Upper lobe of left lung (tissue), 4 donors: ENCODE measurements around the gene ACAP2.
"Not testable (repeated sequence)": the region's sequence is repeated elsewhere in the genome, so short reads cannot be mapped to it uniquely, and the experiment has no call there.

Source experiments
- EP300 ChIP-seq, 4 donors: sonication (generic); formaldehyde crosslinking; IDR thresholded peaks; one replicate each; pipeline ENCODE4 v1.5.1; 2017; ENCODE audit warnings: antibody characterized with exemption in 4 of 4, control low read depth in 2 of 4
- POLR2A ChIP-seq, 4 donors: fragments of 450-650 bp; IDR thresholded peaks; one replicate each; pipeline ENCODE4 v1.5.1; 2016 to 2017; ENCODE audit warnings: antibody characterized with exemption in 4 of 4, mild to moderate bottlenecking in 2 of 4
- POLR2AphosphoS5 ChIP-seq, 2 donors: sonication (generic); formaldehyde crosslinking; IDR thresholded peaks; one replicate each; pipeline ENCODE4 v1.5.1; 2017; ENCODE audit warnings: antibody characterized with exemption in 2 of 2
- TF ChIP-seq, protein P1 (sequence below), 6 experiments: fragments of 450-650 bp in 4 of 6; fragments of 200-600 bp in 2 of 6; sonication (generic) in 2 of 6; IDR thresholded peaks; one replicate each; pipeline ENCODE4 v1.5.1; 2016 to 2019; ENCODE audit warnings: antibody characterized with exemption in 6 of 6

DNA sequence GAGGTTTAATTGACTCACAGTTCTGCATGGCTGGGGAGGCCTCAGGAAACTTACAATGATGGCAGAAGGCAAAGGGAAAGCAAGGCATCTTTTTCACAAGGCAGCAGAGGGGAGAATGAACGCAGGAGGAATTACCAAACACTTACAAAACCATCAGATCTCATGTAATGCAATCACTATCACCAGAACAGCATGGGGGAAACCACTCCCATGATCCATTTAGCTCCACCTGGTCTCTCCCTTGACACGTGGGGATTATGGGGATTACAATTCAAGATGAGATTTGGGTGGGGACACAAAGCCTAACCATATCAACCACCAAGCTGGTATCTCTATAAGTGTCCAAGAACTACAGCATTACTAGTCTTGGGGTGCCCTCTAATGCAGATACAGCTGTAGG lies 85.0 kb downstream of the ACAP2 start:
- TF ChIP-seq, protein P1, sequence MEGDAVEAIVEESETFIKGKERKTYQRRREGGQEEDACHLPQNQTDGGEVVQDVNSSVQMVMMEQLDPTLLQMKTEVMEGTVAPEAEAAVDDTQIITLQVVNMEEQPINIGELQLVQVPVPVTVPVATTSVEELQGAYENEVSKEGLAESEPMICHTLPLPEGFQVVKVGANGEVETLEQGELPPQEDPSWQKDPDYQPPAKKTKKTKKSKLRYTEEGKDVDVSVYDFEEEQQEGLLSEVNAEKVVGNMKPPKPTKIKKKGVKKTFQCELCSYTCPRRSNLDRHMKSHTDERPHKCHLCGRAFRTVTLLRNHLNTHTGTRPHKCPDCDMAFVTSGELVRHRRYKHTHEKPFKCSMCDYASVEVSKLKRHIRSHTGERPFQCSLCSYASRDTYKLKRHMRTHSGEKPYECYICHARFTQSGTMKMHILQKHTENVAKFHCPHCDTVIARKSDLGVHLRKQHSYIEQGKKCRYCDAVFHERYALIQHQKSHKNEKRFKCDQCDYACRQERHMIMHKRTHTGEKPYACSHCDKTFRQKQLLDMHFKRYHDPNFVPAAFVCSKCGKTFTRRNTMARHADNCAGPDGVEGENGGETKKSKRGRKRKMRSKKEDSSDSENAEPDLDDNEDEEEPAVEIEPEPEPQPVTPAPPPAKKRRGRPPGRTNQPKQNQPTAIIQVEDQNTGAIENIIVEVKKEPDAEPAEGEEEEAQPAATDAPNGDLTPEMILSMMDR (IDR thresholded peaks at IDR 0.05), result not testable (repeated sequence)
- TF ChIP-seq POLR2A, EP300, POLR2AphosphoS5 (IDR thresholded peaks at IDR 0.05): not testable (repeated sequence)
